ENCODE data around the gene TNIP1.

The TNIP1 gene

GRCh38 chr5:151081431-151082281, 822 bp upstream of the TNIP1 start:
- no peak for DNase-seq

GRCh38 chr5:151079838-151080612, 809 bp downstream of the TNIP1 start:
- DNase-seq = peak; percentile 72

GRCh38 chr5:151078490-151079262, 2.2 kb downstream of the TNIP1 start:
- peak; percentile 85 for DNase-seq

- DNase-seq = no peak
Measured at GRCh38 chr5:151077967-151078366, 2.9 kb downstream of the TNIP1 start.

- DNase-seq = no peak
Measured at GRCh38 chr5:151077419-151077818, 3.4 kb downstream of the TNIP1 start.

- no peak for DNase-seq
Measured at GRCh38 chr5:151076616-151077015, 4.2 kb downstream of the TNIP1 start.

GRCh38 chr5:151075698-151076331, 5.0 kb downstream of the TNIP1 start:
- DNase-seq = no peak

- no peak for DNase-seq
Measured at GRCh38 chr5:151074557-151074956, 6.3 kb downstream of the TNIP1 start.

- DNase-seq = no peak
Measured at GRCh38 chr5:151073280-151073679, 7.6 kb downstream of the TNIP1 start.

- DNase-seq = no peak
Measured at GRCh38 chr5:151072630-151073025, 8.2 kb downstream of the TNIP1 start.

- DNase-seq = no peak
Measured at GRCh38 chr5:151071848-151072629, 8.8 kb downstream of the TNIP1 start.

GRCh38 chr5:151071021-151071420, 9.8 kb downstream of the TNIP1 start:
- no peak for DNase-seq

GRCh38 chr5:151070449-151070848, 10.4 kb downstream of the TNIP1 start:
- no peak for DNase-seq

GRCh38 chr5:151068433-151069197, 12.2 kb downstream of the TNIP1 start:
- DNase-seq = peak; percentile 79

- no peak for DNase-seq
Measured at GRCh38 chr5:151067632-151068432, 13.0 kb downstream of the TNIP1 start.

- no peak for DNase-seq
Measured at GRCh38 chr5:151066920-151067319, 13.9 kb downstream of the TNIP1 start.

GRCh38 chr5:151065609-151066008, 15.2 kb downstream of the TNIP1 start:
- no peak for DNase-seq

GRCh38 chr5:151064916-151065499, 15.8 kb downstream of the TNIP1 start:
- DNase-seq = no peak

- no peak for DNase-seq
Measured at GRCh38 chr5:151063142-151063989, 17.5 kb downstream of the TNIP1 start.
